ENCODE measurements around the gene DOCK6. TPM values are rescaled to one million over a fixed set of nuclear protein-coding genes. Genes with fewer than 3 reads are reported as not detected.

Gene DOCK6
- total RNA-seq, 2 donors from 2014 or later: 93.8 to 111 TPM

DNA sequence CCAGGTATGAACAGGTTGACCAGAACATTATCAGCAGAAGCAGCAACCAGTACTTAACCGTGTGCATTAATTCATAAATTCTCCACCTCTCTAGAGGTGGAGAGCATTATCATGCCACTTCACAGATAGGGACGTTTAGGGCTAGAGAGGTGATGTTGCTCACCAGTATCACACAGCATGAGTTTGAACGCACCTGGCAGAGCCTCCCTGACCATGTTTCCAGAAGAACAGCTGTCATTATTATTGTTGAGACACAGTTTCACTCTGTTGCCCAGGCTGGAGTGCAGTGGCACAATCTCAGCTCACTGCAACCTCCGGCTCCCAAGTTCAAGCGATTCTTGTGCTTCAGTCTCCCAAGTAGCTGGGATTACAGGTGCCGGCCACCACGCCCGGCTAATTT, 71.8 kb downstream of the DOCK6 start:
- Mint-ChIP-seq H3K4me1 (peaks cover 3% of the 10 kb centered on the region), H3K4me3 (no peak overlapping the region), H3K27ac (no peak overlapping the region), H3K9me3 (no peaks in the 10 kb centered on the region), H3K36me3 (ENCODE audit: low read depth) (peaks cover 46% of the 10 kb centered on the region), H3K27me3 (ENCODE audit: insufficient read depth) (no peaks in the 10 kb centered on the region)
- Histone ChIP-seq H3K9ac (ENCODE audit: extremely low read depth, low read length, poor library complexity, severe bottlenecking) (no peak overlapping the region), H3K27me3 (ENCODE audit: control insufficient read depth, insufficient read depth, low read length, poor library complexity, severe bottlenecking) (no peaks in the 10 kb centered on the region), H3K36me3 (ENCODE audit: control insufficient read depth, insufficient read depth, low read length) (peaks cover 18% of the 10 kb centered on the region), H3K9me3 (ENCODE audit: control insufficient read depth, low read length) (no peaks in the 10 kb centered on the region), H3K4me1 (ENCODE audit: control insufficient read depth, insufficient read depth, low read length) (no peaks in the 10 kb centered on the region), H3K4me3 (ENCODE audit: low read length) (no peak overlapping the region), H3K27ac (ENCODE audit: low read depth, low read length) (no peak overlapping the region)
- DNase-seq: no peak
- TF ChIP-seq, protein P1, sequence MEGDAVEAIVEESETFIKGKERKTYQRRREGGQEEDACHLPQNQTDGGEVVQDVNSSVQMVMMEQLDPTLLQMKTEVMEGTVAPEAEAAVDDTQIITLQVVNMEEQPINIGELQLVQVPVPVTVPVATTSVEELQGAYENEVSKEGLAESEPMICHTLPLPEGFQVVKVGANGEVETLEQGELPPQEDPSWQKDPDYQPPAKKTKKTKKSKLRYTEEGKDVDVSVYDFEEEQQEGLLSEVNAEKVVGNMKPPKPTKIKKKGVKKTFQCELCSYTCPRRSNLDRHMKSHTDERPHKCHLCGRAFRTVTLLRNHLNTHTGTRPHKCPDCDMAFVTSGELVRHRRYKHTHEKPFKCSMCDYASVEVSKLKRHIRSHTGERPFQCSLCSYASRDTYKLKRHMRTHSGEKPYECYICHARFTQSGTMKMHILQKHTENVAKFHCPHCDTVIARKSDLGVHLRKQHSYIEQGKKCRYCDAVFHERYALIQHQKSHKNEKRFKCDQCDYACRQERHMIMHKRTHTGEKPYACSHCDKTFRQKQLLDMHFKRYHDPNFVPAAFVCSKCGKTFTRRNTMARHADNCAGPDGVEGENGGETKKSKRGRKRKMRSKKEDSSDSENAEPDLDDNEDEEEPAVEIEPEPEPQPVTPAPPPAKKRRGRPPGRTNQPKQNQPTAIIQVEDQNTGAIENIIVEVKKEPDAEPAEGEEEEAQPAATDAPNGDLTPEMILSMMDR (conservative IDR thresholded peaks at IDR 0.05): no peak
- WGBS, 2 experiments (ENCODE audit: insufficient coverage in 1 of 2, insufficient read length in 1 of 2): 91 to 97% methylated on average over 5 to 8 of the region's 8 CpGs

DNA sequence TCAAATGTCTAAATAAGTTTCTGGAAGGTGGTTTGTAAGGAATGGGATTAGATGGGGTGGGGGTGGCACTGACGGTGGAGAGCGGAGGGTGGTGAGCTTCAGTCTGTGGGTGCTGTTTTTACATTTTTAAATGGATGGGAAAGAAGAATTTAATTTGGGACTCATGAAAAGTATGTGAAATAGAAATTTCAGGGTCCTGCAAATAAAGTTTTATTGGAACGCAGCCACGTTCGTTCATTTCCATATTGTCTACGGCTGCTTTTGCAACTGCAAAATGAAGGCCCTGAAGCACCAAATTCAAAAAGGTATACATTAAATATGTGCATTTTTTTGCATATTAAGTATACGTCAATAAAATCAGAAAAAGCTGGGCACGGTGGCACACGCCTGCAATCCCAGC, 74.9 kb downstream of the DOCK6 start:
- peaks cover 5% of the 10 kb centered on the region for H3K9me3 ChIP-seq (ENCODE audit: control insufficient read depth, low read length)
- H3K27ac ChIP-seq (ENCODE audit: low read depth, low read length): no peak overlapping the region
- H3K4me1 ChIP-seq (ENCODE audit: control insufficient read depth, insufficient read depth, low read length): no peaks in the 10 kb centered on the region
- Mint-ChIP-seq H3K4me3 (no peak overlapping the region), H3K27ac (no peak overlapping the region), H3K9me3 (no peaks in the 10 kb centered on the region), H3K4me1 (peaks cover 2% of the 10 kb centered on the region), H3K27me3 (ENCODE audit: insufficient read depth) (no peaks in the 10 kb centered on the region), H3K36me3 (ENCODE audit: low read depth) (peaks cover 53% of the 10 kb centered on the region)
- peaks cover 26% of the 10 kb centered on the region for H3K36me3 ChIP-seq (ENCODE audit: control insufficient read depth, insufficient read depth, low read length)
- 96 to 98% methylated on average over 9 of the region's 9 CpGs for WGBS, 2 experiments (ENCODE audit: insufficient coverage in 1 of 2, insufficient read length in 1 of 2)
- H3K27me3 ChIP-seq (ENCODE audit: control insufficient read depth, insufficient read depth, low read length, poor library complexity, severe bottlenecking): no peaks in the 10 kb centered on the region
- TF ChIP-seq, protein P1 (conservative IDR thresholded peaks at IDR 0.05): no peak
- DNase-seq: no peak
- H3K4me3 ChIP-seq (ENCODE audit: low read length): no peak overlapping the region
- no peak overlapping the region for H3K9ac ChIP-seq (ENCODE audit: extremely low read depth, low read length, poor library complexity, severe bottlenecking)

DNA sequence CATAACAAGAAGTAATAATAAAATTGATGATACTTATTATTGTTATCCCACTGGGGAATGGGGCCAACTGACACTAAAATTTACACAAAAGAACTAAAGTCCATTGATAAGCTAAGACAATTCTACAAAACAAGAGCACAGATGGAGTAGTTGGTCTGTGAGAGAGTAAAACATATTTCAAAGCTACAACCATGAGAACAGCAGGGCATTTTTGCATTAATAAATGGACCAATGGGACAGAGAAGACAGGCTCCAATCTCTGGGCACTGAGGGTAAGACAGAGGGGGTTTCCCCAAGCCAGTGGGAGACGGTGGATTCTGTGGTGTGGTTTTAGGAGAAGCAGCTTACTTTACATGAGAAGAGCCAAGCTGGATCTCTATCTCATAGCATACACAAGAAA, 79.3 kb downstream of the DOCK6 start:
- Histone ChIP-seq H3K4me1 (ENCODE audit: control insufficient read depth, insufficient read depth, low read length) (no peaks in the 10 kb centered on the region), H3K27ac (ENCODE audit: low read depth, low read length) (no peak overlapping the region), H3K36me3 (ENCODE audit: control insufficient read depth, insufficient read depth, low read length) (peaks cover 14% of the 10 kb centered on the region), H3K9ac (ENCODE audit: extremely low read depth, low read length, poor library complexity, severe bottlenecking) (no peak overlapping the region), H3K9me3 (ENCODE audit: control insufficient read depth, low read length) (peaks cover 5% of the 10 kb centered on the region), H3K27me3 (ENCODE audit: control insufficient read depth, insufficient read depth, low read length, poor library complexity, severe bottlenecking) (no peaks in the 10 kb centered on the region), H3K4me3 (ENCODE audit: low read length) (no peak overlapping the region)
- peaks cover 45% of the 10 kb centered on the region for H3K36me3 Mint-ChIP-seq (ENCODE audit: low read depth)
- TF ChIP-seq, protein P1 (conservative IDR thresholded peaks at IDR 0.05): no peak
- no peaks in the 10 kb centered on the region for H3K9me3 Mint-ChIP-seq
- no peak for DNase-seq
- no peaks in the 10 kb centered on the region for H3K27me3 Mint-ChIP-seq (ENCODE audit: insufficient read depth)
- H3K4me3 Mint-ChIP-seq: no peak overlapping the region
- no peak overlapping the region for H3K27ac Mint-ChIP-seq
- H3K4me1 Mint-ChIP-seq: peaks cover 2% of the 10 kb centered on the region
- WGBS, 2 experiments (ENCODE audit: insufficient coverage in 1 of 2, insufficient read length in 1 of 2): 71 to 80% methylated on average over 1 of the region's 1 CpG

Measured in endodermal cell (in vitro differentiated cells).